Loucy (cell line): Measurements from ENCODE around the gene SRP72.

ENCODE experiments used
- H2AFZ ChIP-seq: fragments of 200-600 bp; sonication (generic); 2 replicates; pipeline ENCODE4 v1.6.0; 2016; ENCODE audit warnings: antibody characterized with exemption, mild to moderate bottlenecking, low read length, moderate library complexity
- H3F3A ChIP-seq: fragments of 200-600 bp; 2 replicates; pipeline ENCODE4 v1.6.0; 2016; ENCODE audit warnings: antibody characterized with exemption, low read depth, mild to moderate bottlenecking
- H3K27me3 ChIP-seq: fragments of 200-600 bp; sonication (generic); 2 replicates; pipeline ENCODE4 v1.6.1; 2014; ENCODE audit warnings: low read length, mild to moderate bottlenecking; ENCODE audit not compliant: insufficient read depth, poor library complexity, severe bottlenecking
- H3K36me3 ChIP-seq: fragments of 200-600 bp; sonication (generic); 2 replicates; pipeline ENCODE4 v1.6.1; 2016; ENCODE audit warnings: low read length; ENCODE audit not compliant: insufficient read depth
- H3K4me1 ChIP-seq: fragments of 200-600 bp; sonication (generic); 2 replicates; pipeline ENCODE4 v1.5.1; 2014; ENCODE audit warnings: low read length, mild to moderate bottlenecking; ENCODE audit not compliant: insufficient read depth, poor library complexity, severe bottlenecking
- H3K4me2 ChIP-seq: fragments of 200-600 bp; sonication (generic); 2 replicates; pipeline ENCODE4 v1.6.0; 2014; ENCODE audit warnings: antibody characterized with exemption, low read length, low read depth, mild to moderate bottlenecking; ENCODE audit not compliant: poor library complexity, severe bottlenecking
- H3K4me3 ChIP-seq: fragments of 200-600 bp; sonication (generic); 2 replicates; pipeline ENCODE4 v1.5.1; 2014; ENCODE audit warnings: low read length, mild to moderate bottlenecking, mixed read lengths; ENCODE audit not compliant: poor library complexity, severe bottlenecking
- H3K79me2 ChIP-seq: fragments of 200-600 bp; sonication (generic); 2 replicates; pipeline ENCODE4 v1.6.1; 2014; ENCODE audit warnings: low read length; ENCODE audit not compliant: insufficient read depth
- H3K9ac ChIP-seq: fragments of 200-600 bp; sonication (generic); 2 replicates; pipeline ENCODE4 v1.6.0; 2014; ENCODE audit warnings: mild to moderate bottlenecking, low read depth, low read length, moderate library complexity; ENCODE audit not compliant: poor library complexity, severe bottlenecking
- H3K9me2 ChIP-seq: fragments of 200-600 bp; sonication (generic); replicated peaks from 2 replicates; pipeline ENCODE4 v1.6.1; 2016; ENCODE audit warnings: low read depth, low read length, mixed read lengths
- H3K9me3 ChIP-seq: fragments of 200-600 bp; sonication (generic); 2 replicates; pipeline ENCODE4 v1.6.1; 2014; ENCODE audit warnings: mild to moderate bottlenecking, antibody characterized with exemption, low read length, low read depth; ENCODE audit not compliant: insufficient read depth
- H4K20me1 ChIP-seq: fragments of 200-600 bp; sonication (generic); 2 replicates; pipeline ENCODE4 v1.6.0; 2014; ENCODE audit warnings: antibody characterized with exemption, low read length, mild to moderate bottlenecking; ENCODE audit not compliant: insufficient read depth, poor library complexity, severe bottlenecking
- CTCF ChIP-seq: fragments of 200-600 bp; sonication (generic); conservative IDR thresholded peaks from 2 replicates; pipeline ENCODE4 v1.5.1; 2014; ENCODE audit warnings: mild to moderate bottlenecking, antibody characterized with exemption, low read length
- EZH2phosphoT487 ChIP-seq: fragments of 200-600 bp; IDR thresholded peaks from 2 replicates; pipeline ENCODE4 v1.6.1; 2018; ENCODE audit warnings: antibody characterized with exemption, mild to moderate bottlenecking, moderate library complexity, borderline replicate concordance

The SRP72 gene

GRCh38 chr4:56425518-56425917, 41.9 kb upstream of the SRP72 start:
- Histone ChIP-seq H3K4me3 (no peak overlapping the region), H3K4me2 (peak overlapping the region; percentile 34), H3K36me3 (no peaks in the 10 kb centered on the region), H3K9ac (no peak overlapping the region), H3K4me1 (peaks cover 20% of the 10 kb centered on the region), H3K9me2 (no peaks in the 10 kb centered on the region), H3K27me3 (no peaks in the 10 kb centered on the region), H2AFZ (no peak overlapping the region), H3F3A (no peaks in the 10 kb centered on the region), H4K20me1 (peaks cover 44% of the 10 kb centered on the region), H3K9me3 (no peaks in the 10 kb centered on the region), H3K79me2 (peaks cover 98% of the 10 kb centered on the region)
- no peak for TF ChIP-seq CTCF
- TF ChIP-seq EZH2phosphoT487 = no peak

- Histone ChIP-seq H3F3A (no peaks in the 10 kb centered on the region), H3K4me2 (no peak overlapping the region), H3K36me3 (no peaks in the 10 kb centered on the region), H3K27me3 (no peaks in the 10 kb centered on the region), H3K9me3 (no peaks in the 10 kb centered on the region), H3K79me2 (peaks cover 98% of the 10 kb centered on the region), H3K9me2 (no peaks in the 10 kb centered on the region), H3K9ac (no peak overlapping the region), H4K20me1 (peaks cover 47% of the 10 kb centered on the region), H3K4me3 (no peak overlapping the region), H2AFZ (no peak overlapping the region), H3K4me1 (peaks cover 27% of the 10 kb centered on the region)
- no peak for TF ChIP-seq CTCF
- no peak for TF ChIP-seq EZH2phosphoT487
Measured at GRCh38 chr4:56426273-56426672, 41.1 kb upstream of the SRP72 start.

DNA sequence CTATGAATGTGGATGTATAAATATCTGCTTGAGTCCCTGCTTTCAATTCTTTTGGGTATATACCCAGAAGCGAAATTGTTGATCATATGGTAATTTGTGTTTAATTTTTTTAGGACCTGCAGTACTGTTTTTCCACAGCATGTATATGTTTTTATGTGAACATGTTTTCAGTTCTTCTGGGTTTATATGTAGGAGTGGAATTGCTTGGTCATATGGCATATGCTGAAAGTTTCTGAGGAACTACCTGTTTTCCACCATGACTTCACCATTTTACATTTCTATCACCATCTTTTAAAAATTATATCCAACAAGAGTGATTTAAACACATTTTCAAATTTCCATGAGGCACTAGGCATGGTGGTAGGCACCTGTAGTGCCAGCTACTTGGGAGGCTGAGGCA, 40.2 kb upstream of the SRP72 start:
- H3K79me2 ChIP-seq = peaks cover 98% of the 10 kb centered on the region
- no peaks in the 10 kb centered on the region for H3K9me3 ChIP-seq
- no peak overlapping the region for H2AFZ ChIP-seq
- H3K36me3 ChIP-seq = no peaks in the 10 kb centered on the region
- no peaks in the 10 kb centered on the region for H3F3A ChIP-seq
- H4K20me1 ChIP-seq = peaks cover 56% of the 10 kb centered on the region
- H3K4me1 ChIP-seq = peaks cover 36% of the 10 kb centered on the region
- H3K4me2 ChIP-seq = no peak overlapping the region
- no peak overlapping the region for H3K4me3 ChIP-seq
- no peak for TF ChIP-seq CTCF
- no peak for TF ChIP-seq EZH2phosphoT487
- H3K9ac ChIP-seq = no peak overlapping the region
- H3K9me2 ChIP-seq = no peaks in the 10 kb centered on the region
- no peaks in the 10 kb centered on the region for H3K27me3 ChIP-seq
